SIG-M5 treated with dmso at 0.1 percent for 504 hours (cell line): ENCODE measurements around the gene PEAK3.

Experiments used
- DNase-seq: peaks from one replicate; lab custom pipeline; 2025; ENCODE audit not compliant: unreplicated experiment; lab: John Stamatoyannopoulos, UW

PEAK3 gene

GRCh38 chr19:2251106-2252054 is 30.6 kb downstream of the PEAK3 start:
- DNase-seq = no peak

GRCh38 chr19:2250766-2251105 is 31.2 kb downstream of the PEAK3 start:
- no peak for DNase-seq

- no peak for DNase-seq
Observed at GRCh38 chr19:2249880-2250765, 31.9 kb downstream of the PEAK3 start.

DNA sequence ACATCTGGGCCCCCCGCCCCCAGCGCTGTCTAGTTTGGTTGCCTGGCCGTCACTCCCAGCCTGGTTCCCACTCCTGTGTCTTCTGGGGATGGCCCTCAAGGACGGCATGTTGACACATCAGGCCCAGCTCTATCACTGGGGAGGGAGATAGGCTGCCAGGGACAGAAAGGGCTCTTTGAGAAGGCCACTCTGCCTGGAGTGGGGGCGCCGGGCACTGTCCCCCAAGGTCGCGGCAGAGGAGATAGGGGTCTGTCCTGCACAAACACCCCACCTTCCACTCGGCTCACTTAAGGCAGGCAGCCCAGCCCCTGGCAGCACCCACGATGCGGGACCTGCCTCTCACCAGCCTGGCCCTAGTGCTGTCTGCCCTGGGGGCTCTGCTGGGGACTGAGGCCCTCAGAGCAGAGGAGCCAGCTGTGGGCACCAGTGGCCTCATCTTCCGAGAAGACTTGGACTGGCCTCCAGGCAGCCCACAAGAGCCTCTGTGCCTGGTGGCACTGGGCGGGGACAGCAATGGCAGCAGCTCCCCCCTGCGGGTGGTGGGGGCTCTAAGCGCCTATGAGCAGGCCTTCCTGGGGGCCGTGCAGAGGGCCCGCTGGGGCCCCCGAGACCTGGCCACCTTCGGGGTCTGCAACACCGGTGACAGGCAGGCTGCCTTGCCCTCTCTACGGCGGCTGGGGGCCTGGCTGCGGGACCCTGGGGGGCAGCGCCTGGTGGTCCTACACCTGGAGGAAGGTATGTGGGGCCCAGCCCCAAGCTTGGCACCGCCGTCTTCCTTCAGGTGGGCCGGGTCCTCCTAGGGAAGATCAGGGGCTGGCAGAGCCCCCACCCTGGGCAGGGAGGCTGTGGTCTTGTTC is 32.7 kb downstream of the PEAK3 start, which contains the start of gene AMH:
TSS of gene AMH (plus strand) at position 314 of the 857 bp plus-strand sequence. CDS start at position 324, 10 bp downstream.
- no peak for DNase-seq

GRCh38 chr19:2248136-2249009 is 33.6 kb downstream of the PEAK3 start:
- DNase-seq = no peak

DNA sequence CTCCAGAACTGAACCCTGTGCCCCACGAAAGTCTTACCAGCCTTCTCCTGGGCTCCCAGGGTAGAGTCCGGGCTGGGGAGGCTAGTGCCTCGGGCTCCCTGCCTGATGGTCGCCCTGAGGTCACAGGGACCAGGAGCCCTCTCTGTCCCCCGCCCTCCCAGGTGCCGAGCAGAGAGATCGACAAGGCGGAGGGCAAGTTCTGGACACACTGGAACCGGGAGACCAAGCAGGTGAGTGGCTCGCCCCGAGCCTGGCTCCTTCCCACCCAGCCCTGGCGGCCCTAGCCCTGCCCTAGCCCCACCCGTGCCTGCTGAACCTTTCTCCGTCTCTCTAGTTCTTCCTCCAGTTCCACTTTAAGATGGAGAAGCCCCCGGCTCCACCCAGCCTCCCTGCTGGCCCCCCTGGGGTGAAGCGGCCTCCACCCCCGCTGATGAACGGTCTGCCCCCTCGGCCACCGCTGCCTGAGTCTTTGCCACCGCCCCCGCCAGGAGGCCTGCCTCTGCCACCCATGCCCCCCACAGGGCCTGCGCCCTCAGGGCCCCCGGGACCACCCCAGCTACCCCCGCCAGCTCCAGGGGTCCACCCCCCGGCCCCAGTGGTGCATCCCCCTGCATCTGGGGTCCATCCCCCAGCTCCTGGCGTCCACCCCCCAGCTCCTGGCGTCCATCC is 34.4 kb downstream of the PEAK3 start:
- DNase-seq = no peak

DNA sequence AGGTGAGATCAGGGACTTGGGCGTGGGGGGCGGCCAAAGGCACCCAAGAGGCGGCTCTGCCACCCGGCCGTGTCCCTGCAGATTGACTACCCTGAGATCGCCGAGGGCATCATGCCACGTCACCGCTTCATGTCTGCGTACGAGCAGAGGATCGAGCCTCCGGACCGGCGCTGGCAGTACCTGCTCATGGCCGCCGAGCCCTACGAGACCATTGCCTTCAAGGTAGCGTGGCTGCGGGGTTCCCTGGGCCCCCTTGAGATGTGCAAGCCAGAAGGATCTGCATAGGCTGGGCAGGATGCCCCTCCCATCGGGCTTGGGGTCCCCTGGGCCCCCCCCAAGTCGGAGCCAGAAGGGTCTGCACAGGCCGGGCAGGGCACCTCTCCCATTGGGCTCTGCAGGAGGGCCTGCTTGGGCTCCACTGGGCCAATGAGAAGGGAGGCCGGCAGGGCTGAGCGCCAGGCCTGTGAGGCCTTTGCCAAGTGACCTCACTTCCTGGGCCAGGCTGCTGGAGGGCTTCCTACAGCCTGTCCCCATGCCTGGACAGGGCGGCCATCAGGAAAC is 35.1 kb downstream of the PEAK3 start:
- no peak for DNase-seq

- no peak for DNase-seq
Observed at GRCh38 chr19:2246014-2246620, 35.9 kb downstream of the PEAK3 start.

- no peak for DNase-seq
Observed at GRCh38 chr19:2245273-2245672, 36.7 kb downstream of the PEAK3 start.

DNA sequence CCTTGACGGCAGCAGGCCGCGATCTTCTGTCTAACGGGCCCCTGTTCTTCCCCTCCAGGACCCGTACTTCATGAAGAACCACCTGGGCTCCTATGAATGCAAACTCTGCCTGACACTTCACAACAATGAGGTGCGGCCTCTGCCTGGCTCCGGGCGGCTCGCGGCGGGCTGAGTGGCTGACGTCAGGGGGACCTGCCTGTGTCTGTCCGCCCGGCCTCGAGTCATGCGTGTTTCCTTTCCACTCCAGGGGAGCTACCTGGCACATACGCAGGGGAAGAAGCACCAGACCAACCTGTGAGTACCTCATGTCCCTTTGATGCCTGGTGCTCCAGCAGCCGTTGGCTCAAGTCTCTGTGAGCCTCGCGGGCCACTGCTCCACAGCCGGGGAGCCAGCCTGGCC is 37.5 kb downstream of the PEAK3 start:
- no peak for DNase-seq

- DNase-seq = no peak
Observed at GRCh38 chr19:2244125-2244411, 37.9 kb downstream of the PEAK3 start.

DNA sequence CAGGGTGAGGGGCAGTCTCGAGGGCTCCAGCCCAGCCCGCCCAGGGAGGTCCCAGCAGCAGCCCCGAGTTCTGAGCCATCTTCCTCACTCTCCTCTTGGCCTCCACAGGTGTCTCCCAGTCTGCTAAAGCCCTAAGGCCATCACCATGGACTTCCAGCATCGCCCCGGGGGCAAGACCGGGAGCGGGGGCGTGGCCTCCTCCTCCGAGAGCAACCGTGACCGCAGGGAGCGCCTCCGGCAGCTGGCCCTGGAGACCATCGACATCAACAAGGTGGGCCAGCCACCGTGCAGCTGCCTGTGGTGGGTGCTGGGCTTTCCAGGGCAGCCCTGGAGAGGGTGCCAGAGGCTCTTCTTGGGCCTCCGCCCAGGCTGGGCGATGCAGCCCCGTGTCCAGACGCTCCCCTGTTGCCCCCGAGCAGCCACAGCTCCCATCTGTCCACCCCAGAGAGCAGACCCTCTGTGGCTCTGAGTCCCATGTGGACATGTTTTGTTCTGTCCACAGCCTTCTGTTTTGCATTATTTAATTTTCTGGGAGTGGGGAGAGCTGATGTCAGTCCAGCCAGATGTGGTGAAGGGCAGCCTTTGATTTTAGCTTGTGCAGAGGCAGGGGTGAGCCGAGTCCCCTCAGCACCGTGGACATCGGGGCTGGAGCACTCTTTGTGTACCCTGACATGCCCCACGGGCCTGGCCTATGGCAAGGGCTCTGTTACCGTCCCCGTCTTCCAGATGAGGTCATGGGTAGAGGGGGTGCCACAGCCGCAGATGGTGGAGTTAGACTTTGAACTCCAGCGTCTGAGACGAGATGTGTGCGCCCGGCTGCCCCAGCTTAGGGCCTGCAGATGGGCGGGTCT is 38.5 kb downstream of the PEAK3 start:
- DNase-seq = no peak

- DNase-seq = no peak
Observed at GRCh38 chr19:2242816-2243215, 39.2 kb downstream of the PEAK3 start.

GRCh38 chr19:2242092-2242537 is 39.9 kb downstream of the PEAK3 start:
- no peak for DNase-seq

GRCh38 chr19:2240881-2241760 is 40.9 kb downstream of the PEAK3 start:
- no peak for DNase-seq

DNA sequence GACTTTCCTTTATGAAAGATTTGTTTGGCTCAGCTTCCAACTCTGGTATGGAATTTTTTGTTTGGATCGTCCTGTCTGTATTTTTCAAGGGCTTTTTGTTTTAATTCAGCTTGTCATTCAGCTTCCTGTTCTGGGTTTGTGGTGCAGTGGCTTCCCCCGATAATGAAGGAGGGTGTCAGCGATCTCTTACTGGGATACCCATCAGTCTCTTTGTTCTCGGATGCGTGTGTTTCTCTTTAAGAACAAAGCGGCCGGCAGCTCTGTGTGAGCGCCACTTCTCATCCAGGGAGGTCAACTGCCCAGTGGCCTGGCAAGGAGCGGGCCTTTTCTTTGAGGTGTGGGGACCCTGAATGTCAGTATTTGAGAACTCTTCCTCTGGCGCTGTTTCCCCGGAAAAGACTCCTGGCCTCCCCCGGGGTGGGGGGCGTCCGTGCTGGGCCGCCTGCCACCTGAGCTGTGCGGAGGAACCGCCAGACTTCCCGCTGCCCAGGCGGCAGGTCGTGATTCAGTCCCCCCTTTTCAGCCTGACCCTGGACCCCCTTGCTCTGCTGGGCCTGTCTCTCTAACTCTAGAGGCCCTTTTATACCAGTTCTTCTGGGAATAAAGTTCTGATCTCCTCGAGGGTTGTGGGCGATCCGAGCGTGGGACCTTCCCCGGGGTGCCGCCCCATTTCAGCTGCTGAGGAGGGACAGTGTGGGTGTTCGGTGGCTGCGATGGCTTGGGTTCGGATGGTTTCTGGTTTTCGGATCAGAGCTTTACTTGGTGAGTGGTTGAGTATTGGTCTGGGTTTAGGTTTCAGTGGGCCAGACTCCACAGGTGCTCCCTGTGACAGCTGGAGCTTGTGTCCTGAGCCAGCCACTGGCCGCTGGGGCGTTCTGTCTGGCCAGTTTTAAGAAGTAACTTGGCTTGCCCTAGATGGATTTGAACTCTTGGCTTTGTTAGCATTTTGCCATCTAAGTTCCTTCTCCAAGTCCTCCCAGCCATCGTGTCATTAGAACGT is 41.9 kb downstream of the PEAK3 start:
- DNase-seq = no peak
